HG02678 (cell line): ENCODE measurements around the gene TUBB3.
"Not testable (repeated sequence)": the region's sequence is repeated elsewhere in the genome, so short reads cannot be mapped to it uniquely, and the experiment has no call there.

Experiments
- ATAC-seq: cut with Tn5 transposase; IDR thresholded peaks from one replicate; pipeline ENCODE4 v1.9.1; 2021; ENCODE audit warnings: mild to moderate bottlenecking, moderate library complexity; ENCODE audit not compliant: unreplicated experiment

The TUBB3 gene

GRCh38 chr16:89922884-89923639 lies at the start of gene TUBB3:
Gene TUBB3 (plus strand): TSS chr16:89923342. CDS start chr16:89923402, 60 bp downstream.
- ATAC-seq, result no peak

GRCh38 chr16:89873972-89874689 lies 49.0 kb upstream of the TUBB3 start:
- peak; percentile 67 for ATAC-seq

DNA sequence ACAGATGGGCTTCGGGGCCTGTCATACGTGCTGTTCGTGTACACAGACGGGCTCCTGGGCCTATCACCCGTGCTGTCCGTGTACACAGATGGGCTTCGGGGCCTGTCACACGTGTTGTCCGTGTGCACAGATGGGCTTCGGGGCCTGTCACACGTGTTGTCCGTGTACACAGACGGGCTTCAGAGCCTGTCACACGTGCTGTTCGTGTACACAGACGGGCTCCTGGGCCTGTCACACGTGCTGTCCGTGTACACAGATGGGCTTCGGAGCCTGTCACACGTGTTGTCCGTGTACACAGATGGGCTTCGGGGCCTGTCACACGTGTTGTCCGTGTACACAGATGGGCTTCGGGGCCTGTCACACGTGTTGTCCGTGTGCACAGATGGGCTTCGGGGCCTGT lies 44.0 kb upstream of the TUBB3 start:
- ATAC-seq, result not testable (repeated sequence)

DNA sequence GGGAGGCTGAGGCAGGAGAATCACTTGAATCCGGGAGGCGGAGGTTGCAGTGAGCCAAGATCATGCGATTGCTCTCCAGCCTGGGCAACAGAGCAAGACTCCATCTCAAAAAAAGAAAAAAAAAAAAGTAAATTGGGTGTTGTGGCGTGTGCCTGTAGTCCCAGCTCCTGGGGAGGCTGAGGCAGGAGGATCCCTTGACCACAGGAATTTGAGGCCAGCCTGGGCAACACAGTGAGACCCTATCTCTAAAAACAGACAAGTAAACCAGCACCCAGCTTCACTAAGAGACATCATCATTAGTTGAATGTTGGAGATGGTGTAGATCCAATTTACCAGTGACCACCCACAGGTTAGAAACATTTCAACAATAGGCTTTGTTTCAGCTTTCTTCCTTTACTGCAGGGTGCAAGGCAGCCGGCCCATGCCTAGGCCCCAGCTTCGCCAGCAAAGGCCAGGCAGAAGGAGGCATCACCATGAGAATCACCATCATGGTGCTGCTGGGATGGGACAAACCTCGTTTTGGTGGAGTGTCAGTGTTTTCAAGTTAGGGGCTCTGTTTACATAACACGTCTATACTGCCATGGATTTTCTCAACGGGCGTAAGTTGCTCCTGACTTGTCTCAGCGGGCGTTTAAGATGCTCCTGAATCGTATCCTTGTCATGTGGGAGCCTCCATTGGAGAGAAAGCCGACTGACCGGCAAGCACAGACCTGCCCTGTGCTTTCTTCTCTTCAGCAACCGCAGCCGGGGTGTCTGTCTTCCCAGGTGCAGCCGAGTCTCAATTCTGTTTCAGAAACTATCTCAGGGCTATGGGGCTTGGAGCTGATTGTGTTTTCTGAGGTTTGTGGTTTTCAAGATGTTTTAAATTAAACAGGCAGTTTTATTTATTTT lies 42.4 kb upstream of the TUBB3 start:
- no peak for ATAC-seq

DNA sequence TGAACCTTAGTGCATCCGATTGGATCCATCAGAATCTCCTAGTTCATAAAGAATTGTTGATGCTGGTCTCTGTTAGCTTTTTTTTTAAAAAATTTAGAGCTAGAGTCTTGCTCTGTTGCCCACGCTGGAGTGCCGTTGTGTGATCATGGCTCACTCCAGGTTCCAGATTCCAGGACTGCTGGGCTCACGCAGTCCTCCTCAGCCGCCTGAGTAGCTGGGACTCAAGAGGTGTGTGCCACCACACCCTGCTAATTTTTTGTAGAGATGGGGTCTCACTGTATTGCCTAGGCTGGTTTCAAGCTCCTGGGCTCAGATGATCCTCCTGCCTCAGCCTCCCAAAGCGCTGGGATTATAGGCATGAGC lies 41.8 kb upstream of the TUBB3 start:
- ATAC-seq, result no peak

- no peak for ATAC-seq
Measured at GRCh38 chr16:89883346-89884040, 39.6 kb upstream of the TUBB3 start.

GRCh38 chr16:89884041-89884421 lies 39.1 kb upstream of the TUBB3 start:
- no peak for ATAC-seq

- no peak for ATAC-seq
Measured at GRCh38 chr16:89887243-89887642, 35.9 kb upstream of the TUBB3 start.

DNA sequence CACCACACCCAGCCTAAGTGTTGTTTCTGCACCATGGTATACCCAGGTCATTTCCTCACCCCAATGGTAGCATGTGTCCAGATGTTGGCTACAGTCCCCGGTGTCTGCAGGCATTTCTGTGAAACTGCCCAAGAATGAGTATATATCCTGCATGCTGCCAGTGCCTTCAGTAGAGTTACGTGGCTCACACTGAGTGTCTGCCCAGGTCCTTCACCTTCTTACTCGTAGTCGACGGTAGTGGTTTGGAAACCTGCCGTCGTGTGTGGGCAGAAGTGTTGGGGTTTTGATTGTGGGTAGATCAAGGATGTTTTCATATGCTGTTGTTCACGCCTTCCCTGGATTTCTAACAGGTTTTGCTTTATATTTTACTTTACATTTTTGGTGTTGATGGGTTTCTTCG lies 32.9 kb upstream of the TUBB3 start:
- no peak for ATAC-seq

GRCh38 chr16:89890886-89891657 lies 32.1 kb upstream of the TUBB3 start:
- ATAC-seq, result no peak

DNA sequence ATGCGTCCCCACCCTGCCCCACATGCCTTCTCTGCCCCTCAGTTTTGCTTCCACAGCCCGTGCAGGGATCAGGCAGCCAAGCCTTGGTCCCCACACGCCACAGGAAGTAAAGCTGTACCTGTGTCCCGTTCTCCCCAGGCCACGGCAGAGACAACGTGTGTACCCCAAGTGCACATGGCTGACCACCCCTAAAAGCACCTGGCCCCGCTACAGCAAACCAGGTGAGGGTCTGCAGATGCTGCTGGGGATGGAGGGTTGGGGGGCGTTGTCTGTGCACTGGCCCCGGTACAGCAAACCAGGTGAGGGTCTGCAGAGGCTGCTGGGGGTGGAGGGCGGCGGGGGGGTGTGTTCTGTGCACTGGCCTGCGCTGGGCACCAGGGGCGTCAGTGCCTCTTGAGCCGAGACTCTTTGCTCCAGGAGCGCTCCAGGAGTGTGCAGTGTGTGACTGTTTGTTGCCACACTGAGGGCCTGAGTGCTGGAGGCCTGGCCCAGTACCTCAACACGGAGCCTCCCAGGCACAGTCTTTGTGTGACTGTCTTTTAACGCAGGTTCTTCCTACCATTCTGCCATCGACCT lies 31.0 kb upstream of the TUBB3 start:
- ATAC-seq, result no peak

- ATAC-seq, result no peak
Measured at GRCh38 chr16:89892635-89893034, 30.5 kb upstream of the TUBB3 start.

DNA sequence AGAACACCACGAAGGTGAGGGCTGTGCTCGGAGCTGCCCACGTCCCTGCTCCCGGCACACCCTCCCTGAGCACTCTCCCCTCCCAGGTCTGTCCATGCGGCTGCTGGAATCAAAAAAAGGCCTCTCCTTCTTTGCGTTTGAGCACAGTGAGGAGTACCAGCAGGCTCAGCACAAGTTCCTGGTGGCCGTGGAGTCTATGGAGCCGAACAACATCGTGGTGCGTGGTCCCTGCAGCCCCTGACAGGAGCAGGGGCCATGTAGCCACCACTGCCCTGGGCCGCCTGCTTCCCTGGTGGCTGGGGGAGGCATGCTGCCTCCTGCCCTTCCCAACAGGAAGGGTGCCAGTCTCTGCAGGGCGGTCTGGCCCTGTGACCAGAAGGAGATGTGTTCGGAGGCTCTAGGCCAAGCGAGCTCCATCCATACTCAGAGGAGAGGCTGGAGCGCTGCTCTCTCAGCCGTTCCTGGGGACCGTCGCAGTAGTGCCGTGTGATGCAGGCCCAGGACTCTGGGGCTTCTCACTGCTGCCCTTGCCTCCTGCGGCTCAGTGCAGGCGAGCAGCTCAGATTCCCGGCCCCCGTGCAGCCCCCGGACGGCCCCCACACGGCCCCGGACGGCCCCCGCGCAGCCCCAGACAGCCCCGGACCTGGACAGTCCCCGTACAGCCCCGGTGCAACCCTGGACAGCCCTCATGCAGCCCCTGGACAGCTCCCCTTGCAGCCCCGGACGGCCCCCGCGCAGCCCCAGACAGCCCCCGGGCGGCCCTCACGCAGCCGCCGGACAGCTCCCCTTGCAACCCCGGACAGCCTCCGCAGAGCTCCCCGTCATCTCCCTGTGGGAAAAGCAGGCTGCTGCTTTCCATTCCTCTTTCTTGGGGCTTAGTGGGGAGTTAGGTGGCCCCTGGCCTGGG lies 29.2 kb upstream of the TUBB3 start:
- no peak for ATAC-seq

- no peak for ATAC-seq
Measured at GRCh38 chr16:89895482-89896250, 27.5 kb upstream of the TUBB3 start.

DNA sequence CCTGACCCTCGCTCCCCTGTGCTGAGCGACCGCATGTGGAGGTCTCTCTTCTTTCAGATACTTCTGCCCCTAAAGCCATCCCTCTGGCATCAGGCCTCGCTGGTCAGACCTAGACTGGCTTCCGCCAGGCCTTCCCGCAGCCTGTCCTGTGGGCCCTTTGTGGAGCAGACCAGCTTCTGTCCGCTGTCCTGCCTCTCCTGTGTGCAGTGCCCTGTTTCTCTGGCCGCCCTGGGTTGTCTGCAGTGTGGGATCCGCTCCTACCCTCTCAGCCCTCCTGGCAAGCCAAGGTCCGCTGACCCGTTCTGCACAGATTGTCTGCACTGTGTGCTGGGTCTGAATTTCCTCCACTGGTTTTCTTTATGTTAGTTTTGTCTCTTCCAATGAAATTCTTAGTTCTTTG lies 25.9 kb upstream of the TUBB3 start:
- no peak for ATAC-seq

GRCh38 chr16:89898201-89898967 lies 24.8 kb upstream of the TUBB3 start:
- ATAC-seq, result no peak

- ATAC-seq, result no peak
Measured at GRCh38 chr16:89899879-89900481, 23.2 kb upstream of the TUBB3 start.
